Stimulated activated CD8-positive, alpha-beta memory T cell treated with anti-CD3 and anti-CD28 coated beads, Interleukin-12 subunit alpha, Interleukin-12 subunit beta, amount 100 ng/mL, for 4 hours (primary cell): Measurements from ENCODE around the gene GFAP.
A peak's percentile ranks its signal among the peaks of the same experiment; 100 is the strongest.

Experiments
- DNase-seq: peaks from one replicate; pipeline ENCODE4 v3.0.0-alpha.2; 2020; ENCODE audit warnings: low read depth

GFAP gene

GRCh38 chr17:44899074-44899782, 16.1 kb downstream of the GFAP start, which contains the start of gene EFTUD2:
TSS of gene EFTUD2 (minus strand) at chr17:44899445. CDS start at chr17:44894521, 4,924 bp downstream.
- peak; percentile 85 for DNase-seq

GRCh38 chr17:44898768-44899073, 16.6 kb downstream of the GFAP start:
- no peak for DNase-seq

- DNase-seq: no peak
Observed at GRCh38 chr17:44894642-44895041, 20.7 kb downstream of the GFAP start.

GRCh38 chr17:44892250-44892649, 23.1 kb downstream of the GFAP start:
- DNase-seq: no peak

GRCh38 chr17:44889003-44889402, 26.3 kb downstream of the GFAP start:
- no peak for DNase-seq

GRCh38 chr17:44887971-44888954, 27.0 kb downstream of the GFAP start:
- DNase-seq: no peak

- no peak for DNase-seq
Observed at GRCh38 chr17:44887016-44887415, 28.3 kb downstream of the GFAP start.

- DNase-seq: no peak
Observed at GRCh38 chr17:44884941-44885340, 30.4 kb downstream of the GFAP start.

GRCh38 chr17:44881145-44881544, 34.2 kb downstream of the GFAP start:
- no peak for DNase-seq

GRCh38 chr17:44880062-44880461, 35.2 kb downstream of the GFAP start:
- DNase-seq: no peak

GRCh38 chr17:44879376-44879775, 35.9 kb downstream of the GFAP start:
- DNase-seq: no peak

- no peak for DNase-seq
Observed at GRCh38 chr17:44878627-44879221, 36.6 kb downstream of the GFAP start.

- no peak for DNase-seq
Observed at GRCh38 chr17:44877121-44877520, 38.2 kb downstream of the GFAP start.

- no peak for DNase-seq
Observed at GRCh38 chr17:44875761-44876160, 39.5 kb downstream of the GFAP start.

- no peak for DNase-seq
Observed at GRCh38 chr17:44872131-44872768, 43.0 kb downstream of the GFAP start.

GRCh38 chr17:44871556-44871955, 43.7 kb downstream of the GFAP start:
- DNase-seq: no peak

- DNase-seq: no peak
Observed at GRCh38 chr17:44867841-44868240, 47.5 kb downstream of the GFAP start.

- no peak for DNase-seq
Observed at GRCh38 chr17:44865931-44866330, 49.4 kb downstream of the GFAP start.

GRCh38 chr17:44865231-44865660, 50.1 kb downstream of the GFAP start:
- DNase-seq: peak; percentile 22

- DNase-seq: no peak
Observed at GRCh38 chr17:44864831-44865230, 50.5 kb downstream of the GFAP start.

GRCh38 chr17:44863061-44863918, 52.0 kb downstream of the GFAP start:
- DNase-seq: no peak
